Cerebellar cortex (tissue), 1 donor: Measurements from ENCODE around the gene TBC1D16.
A peak's percentile ranks its signal among the peaks of the same experiment; 100 is the strongest.
"Not testable (repeated sequence)": the region's sequence is repeated elsewhere in the genome, so short reads cannot be mapped to it uniquely, and the experiment has no call there.

ENCODE experiments used
- DNase-seq: peaks from one replicate; pipeline ENCODE4 v3.0.0-alpha.2; 2015; ENCODE audit warnings: low spot score

TBC1D16 gene

DNA sequence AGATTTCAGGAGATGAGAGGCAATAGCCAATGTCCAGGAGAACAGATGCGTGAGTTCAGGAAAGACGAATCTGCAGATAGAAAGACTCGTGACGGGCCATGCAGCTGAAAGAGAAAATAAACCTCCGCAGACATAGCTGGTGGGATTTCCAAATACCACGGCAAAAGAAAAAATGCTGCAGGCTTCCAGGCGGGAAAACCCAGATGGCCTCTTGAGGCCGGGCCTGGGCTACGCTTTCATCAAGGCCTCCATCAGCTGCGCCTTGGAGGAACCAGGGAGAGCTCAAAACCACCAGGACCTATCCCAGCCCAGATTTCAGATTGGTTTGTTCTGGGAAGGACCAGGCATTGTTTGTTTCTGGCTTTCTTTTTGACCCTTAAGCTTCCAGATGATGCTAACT, 17.4 kb upstream of the TBC1D16 start:
- no peak for DNase-seq

DNA sequence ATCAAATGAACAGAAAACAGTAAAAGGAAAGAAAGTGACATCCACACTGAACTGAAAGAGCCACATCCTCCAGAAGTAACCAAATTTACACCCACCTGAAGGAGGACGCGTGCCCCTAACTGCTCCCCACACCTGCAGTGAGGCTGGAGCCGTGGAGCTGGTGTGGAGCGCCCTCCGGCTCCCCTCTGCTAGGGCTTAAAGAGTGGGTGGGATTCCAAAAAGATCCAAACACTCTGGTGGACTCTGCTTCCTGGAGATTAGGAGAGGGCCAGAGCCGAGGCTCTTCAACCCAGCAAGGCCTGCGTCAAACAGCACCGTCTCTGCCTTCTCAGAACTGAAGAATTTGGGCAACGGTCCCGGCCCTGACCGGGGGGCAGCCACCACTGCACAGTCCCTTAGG, 16.0 kb upstream of the TBC1D16 start:
- DNase-seq, result no peak

DNA sequence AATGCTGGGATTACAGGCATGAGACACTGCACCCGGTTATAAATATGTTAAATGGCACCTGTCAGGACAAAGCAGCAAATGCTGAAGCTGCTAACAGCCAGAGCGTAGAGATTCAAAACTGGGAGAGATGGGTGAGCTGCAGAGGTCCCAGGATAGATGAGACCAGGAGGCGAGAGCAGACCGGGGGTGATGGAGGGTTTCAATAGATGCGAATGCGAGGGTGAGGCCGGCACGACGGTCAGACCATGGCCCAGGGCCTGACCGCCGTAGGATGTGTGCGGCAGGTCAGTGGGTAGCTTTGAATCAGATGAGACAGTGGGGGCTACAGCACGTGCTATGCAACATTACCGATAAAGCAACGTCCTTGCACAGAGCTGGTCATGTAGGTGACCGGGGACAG, 15.0 kb upstream of the TBC1D16 start:
- no peak for DNase-seq

DNA sequence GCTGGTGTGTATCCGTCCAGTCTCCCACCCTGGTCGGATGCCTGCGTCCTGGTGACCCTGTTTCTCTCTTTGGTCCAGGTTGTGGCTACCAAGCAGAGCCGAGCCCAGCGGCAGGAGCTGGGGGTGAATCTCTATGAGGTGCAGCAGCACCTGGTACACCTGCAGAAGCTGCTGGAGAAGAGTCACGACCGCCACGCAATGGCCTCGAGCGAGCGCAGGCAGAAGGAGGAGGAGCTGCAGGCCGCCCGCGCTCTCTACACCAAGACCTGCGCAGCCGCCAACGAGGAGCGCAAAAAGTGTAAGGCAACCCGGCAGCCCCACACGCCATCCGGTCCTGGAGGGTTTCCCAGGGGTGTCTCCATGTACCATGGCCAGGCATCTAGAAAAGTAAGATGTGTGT, 14.3 kb upstream of the TBC1D16 start:
- no peak for DNase-seq

DNA sequence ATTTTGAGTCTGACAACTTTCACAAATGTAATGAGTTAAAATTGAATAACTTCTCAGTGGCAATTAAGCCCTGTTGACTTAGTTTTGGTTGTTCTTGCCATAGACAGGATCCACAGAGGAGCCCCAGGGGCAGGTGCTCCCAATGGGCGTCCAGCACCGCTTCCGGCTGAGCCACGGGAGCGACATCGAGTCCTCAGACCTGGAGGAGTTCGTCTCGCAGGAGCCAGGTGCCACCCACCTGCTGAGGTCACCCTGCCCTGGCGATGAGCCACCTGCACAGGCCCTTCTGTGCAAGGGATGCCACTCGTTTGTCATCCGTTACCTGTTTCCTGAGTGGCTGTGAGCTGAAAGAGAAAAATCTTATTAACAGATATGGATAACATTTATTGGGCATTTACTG, 11.5 kb upstream of the TBC1D16 start:
- DNase-seq, result no peak

DNA sequence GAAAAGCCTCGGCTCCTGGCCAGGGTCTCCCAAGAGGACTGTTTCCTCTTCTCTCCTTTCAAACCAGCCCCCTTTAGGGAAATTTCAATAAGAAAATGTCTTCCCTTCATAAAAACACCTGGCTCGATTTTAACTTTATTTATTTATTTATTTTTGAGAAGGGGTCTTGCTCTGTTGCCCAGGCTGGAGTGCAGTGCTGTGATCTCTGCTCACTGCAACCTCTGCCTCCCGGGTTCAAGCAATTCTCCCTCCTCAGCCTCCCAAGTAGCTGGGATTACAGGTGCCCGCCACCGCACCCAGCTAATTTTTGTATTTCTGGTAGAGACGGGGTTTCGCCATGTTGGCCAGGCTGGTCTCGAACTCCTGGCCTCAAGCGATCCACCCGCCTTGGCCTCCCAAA, 11.0 kb upstream of the TBC1D16 start:
- DNase-seq, result not testable (repeated sequence)

DNA sequence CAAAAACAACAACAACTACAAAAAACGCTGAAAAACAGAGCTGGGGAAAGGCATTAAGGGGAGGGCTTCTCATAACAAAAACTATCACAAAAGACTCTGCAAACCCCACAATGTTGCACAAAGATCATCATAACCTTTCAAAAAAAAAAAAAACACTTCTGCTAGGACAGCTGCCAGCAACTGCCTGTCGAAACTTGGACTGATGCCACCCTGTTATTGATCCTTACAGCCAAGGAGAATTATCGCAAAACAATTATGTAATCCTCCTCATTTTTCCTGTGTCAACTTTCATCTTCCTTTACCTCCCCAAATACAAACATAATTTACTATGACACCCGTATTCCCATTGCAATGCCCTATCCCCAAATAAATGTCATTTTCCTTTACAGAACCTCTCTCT, 10.0 kb upstream of the TBC1D16 start:
- DNase-seq, result no peak

DNA sequence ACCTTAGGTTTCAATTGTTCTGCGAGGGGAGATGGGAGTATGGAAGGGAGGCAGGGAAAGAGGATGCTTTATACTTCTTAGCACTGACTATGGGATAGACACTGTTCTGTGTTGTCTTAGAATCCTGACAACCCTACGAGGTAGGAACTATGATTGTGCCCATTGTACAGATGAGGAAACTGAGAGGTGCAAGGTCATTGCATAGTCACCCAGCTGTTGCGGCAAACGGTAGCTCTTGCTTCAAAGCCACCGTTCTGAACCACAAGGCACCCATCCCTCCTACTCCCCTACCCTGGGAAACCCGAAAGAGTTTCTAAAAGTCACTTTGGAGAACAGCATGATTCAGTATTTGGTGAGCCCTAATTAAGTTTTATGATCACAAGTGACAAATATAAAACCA, 8.3 kb upstream of the TBC1D16 start:
- DNase-seq, result no peak

DNA sequence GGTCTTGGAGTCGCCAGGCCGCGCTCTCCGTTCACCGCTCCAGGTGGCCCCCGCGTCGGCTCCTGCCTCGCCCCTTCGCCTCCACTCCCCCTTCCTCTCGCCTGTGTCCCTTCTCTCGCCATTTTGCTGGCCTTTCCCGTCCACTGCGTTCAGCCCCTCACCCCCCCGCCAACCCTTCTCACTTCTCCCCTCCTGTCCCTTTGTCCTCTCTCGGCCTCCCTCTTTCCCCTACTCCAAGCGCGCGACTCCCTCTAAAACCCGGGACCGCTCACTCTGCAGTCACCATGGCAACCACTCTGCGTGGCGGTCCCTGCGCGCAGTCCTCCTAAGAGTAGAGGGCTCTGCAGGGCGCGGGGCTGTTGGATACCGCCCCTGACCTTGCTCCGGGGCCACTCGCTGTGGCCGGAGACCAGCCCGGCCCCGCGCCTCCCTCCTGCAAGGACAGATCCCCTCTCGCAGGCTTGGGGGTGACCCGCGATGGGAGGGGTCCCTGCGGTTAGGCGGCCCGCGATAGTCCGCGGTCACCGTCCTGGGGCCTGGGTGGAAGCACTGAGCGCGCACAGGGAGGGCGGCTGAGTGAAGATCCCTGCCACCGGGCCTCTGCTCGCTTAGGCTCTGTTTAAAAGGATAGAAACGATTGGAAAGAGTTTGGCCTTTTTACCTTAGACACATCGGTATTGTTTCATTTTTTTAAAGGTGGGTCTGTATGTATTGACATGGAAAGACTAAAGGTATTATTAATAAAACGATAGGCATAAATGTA, 1.2 kb upstream of the TBC1D16 start:
- DNase-seq, result peak; percentile 53

DNA sequence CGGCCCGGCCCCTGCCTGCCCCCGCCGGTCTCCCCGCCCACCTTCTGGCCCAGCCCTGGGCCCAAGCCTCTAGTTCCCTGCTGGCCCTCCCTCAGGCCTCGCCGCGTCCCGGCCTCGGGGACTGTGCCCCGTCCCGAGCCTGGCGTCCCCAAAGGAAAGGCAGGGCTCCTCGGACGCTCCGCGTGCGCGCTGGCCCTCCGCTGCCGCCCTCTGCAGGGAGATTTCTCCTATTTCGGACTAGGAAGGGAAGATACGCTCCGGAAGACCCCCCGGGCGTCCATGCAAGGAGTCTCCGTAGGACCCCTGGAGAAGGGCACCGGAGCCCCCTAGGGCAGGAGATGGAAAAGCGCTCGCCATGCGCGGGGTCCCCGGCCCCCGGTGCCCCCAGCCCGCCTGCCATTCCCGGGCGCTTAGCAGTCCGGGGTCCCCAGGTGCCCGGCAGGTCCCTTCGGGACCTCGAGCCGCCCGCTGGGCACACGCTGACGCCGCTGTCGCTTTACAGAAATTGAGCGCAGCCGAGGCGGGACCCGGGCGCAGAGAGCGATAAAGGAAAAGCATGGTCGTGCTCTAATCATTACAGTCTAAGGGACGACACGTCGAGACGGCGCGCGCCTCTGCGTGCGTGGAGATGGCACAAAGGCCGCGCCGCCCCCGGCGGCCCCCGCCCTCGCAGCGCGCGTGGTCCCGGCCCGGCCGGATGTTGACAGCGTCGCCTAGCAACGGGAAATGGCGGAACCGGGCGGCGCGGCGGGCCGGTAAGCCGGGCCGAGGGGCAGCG, 454 bp upstream of the TBC1D16 start, which contains the start of gene CCDC40:
TSS of gene CCDC40 (plus strand) at position 706 of the 778 bp plus-strand sequence. CDS start at position 727, 21 bp downstream.
- peak; percentile 73 for DNase-seq

DNA sequence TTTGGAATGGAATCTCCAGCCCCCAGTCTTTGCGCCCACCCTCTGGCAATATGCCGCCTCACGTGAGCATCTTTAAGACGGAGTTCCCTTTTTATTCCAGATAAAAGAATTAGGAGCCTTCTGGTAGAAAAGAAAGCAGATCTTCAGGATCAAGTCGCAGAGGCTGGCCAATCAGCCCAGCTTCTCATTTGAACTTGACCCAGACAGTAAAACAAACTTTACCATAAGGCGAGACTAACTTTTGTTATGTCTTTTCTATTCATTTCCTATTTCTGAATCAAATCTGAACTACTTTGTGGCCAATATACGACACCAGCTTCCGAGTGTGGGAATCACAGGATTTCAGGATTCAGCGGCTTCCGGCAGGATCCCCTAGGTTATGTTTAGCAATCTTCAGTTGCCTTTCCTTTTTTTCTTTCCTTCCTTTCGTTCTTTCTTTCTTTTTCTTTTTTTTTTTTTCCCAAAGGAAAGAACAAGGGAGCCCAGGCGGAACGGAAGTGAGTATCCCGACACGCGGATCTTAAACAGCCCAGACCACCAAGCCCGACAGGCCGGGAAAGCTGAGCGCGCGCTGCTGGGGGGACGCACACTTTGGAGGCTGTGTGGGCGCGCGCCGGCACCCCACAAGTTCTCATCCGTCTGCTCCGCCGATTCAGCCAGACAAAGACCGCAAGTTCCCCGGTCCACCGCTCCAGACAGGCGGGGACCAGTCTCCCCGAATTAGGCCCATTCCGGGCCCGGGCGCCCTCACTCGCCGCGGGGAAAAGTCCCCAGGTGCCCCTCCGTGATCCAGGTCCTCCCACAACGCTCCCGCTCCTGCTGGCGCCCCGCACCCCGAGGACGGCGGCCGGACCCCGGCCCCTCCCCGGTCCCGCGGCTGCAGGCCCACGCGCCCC, 633 bp downstream of the TBC1D16 start:
- peak; percentile 41 for DNase-seq

DNA sequence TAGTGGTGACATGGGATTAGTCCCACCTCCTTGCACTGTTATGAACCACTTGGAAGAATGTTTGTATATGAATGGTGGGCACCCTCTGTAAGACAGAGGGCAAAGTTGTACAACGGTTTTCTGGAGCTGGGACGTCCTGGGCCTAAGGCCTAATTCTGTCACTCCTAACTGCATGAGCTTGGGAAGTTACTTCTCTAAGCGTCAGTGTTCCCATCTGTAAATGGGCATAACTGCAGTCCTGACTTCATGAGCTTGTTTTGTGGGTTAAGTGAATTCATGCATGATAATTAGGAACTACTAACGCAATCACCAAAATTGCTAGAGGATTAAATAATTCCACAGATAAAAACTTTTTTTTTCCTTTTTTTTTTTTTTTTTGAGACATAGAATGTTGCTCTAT, 1.8 kb downstream of the TBC1D16 start:
- no peak for DNase-seq

DNA sequence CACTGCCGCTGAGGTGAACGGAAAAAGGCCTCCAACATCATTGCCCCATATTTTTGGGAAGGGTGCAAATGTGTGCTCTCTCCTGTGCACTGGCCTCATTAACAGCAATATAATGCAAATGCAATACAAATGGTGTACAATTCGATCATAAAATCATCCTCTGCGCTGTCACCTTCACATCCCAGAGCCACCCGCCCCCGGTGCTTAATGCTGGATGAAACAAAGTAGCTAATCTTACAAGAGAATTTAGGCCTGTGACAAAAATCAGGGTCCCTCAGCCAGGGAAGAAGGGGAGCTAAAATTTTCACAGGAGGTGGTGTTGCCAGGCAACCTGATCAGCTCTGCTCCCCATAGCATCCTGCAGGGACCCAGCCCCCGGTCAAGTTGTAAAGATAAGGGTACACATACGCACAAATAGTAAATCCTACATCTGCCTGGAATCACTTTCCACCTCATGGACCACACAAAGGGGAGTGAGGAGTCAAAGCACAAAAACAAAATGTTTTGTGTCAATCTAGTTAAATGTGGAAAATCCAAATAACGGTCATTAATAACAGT, 3.0 kb downstream of the TBC1D16 start:
- no peak for DNase-seq

DNA sequence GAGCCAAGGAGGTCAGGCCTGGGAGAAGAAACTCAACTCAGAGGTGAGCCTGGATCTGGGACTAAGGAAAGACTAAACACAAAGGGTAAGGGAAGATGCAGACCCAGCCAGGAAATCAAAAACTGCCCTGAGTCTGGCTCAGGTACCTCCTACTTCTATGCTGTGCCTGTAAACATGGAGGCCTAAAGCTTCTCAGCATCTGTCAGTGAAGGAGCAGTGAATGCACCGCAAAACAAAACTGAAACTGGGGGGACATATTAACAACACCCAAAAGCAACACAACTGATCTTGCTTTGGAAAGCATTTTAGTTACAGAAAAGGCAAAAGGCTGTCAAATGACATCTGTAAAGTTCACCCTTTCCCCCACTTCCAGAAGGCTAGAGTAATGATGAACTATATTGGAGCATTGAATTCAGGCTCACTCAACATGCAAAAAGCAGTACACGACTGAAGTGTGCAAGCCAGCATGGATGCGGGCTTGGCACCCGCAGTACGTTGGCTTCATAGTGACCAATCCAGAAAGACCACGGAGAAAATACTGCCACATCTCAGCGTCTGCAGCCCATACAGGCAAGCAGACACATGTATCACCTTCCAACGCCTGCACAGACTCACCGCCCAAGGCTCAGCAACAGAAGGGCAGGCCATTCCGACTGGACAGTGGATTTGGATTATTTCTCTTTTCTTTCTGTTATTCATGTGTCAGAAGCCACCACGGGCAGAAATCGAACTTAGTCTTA, 3.8 kb downstream of the TBC1D16 start:
- DNase-seq, result peak; percentile 53

DNA sequence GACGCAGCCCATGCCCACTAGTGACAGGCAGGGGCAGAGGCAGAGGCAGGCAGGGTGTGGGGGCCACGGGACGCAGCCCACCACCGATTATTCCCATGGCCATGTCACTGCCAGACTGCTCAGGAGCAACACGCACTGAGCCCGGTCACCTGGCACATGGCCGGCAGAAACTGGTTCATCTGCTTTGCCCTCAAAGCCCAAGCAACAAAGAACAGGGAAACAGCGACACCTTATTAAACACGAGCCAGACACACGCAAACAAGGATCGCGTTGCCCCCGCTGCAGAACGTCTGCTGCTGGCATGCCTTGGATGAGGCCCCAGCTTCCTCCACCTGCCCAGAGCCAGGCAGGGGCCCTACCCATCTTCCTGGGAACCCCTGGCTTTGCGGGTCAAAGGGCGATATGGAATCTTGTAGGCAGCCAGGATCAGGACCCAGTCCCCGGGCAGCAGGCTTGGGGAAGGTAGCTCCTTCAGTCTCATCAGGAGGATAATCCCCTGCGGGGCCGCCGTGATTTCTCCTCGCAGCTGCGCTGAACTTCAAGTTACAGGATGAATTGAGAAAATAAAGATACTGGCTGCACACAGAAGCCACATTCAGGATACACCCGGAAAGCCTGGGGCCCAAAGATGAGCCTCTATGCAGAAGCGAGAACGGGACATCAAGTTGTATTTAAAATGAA, 4.8 kb downstream of the TBC1D16 start:
- peak; percentile 93 for DNase-seq

DNA sequence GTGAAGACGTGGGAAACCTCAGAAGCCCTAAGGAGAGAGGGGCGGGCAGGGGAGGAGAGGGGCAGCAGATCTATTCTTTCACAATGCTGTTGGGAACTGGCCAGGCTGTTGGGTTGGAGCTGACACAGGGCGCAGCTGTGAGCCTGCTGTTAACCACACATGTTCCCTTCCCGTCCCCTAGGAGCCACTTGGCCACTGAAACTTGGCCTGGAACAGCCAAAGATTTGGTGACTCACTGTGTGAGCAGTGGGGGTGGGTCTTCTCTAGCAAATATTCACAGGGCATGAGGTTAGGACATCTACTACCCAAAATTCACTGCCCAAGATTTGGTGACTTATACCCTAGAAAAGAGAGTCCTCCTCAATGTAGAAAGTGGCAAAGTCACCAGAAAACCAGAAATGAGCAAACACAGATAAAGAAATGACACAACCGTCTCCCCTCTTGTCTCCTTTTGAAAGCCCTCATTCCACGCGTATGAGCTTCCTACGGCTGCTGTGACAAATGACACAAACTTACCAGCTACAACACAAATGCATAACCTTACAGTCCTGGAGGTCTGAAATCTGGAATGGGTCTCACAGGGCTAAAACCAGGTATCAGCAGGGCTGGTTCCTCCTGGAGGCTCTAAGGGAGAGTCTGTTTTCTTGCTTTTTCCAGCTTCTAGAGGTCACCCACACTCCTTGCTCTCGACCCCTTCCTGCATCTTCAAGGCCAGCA, 6.3 kb downstream of the TBC1D16 start:
- no peak for DNase-seq

DNA sequence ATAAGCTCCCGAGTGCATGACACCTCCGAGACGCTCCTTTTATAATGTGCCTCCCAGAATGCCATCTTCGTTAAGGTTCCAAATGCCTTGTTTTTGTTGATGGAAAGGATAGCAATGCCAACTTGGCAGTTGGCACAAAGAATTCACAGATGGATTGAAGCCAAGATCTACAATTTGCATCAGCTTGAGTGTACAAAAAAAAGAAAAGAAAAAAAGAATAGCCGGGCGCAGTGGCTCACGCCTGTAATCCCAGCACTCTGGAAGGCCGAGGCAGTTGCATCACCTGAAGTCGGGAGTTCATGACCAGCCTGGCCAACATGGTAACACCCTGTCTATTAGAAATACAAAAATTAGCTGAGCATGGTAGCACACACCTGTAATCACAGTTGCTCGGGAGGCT, 7.6 kb downstream of the TBC1D16 start:
- DNase-seq, result peak; percentile 83

DNA sequence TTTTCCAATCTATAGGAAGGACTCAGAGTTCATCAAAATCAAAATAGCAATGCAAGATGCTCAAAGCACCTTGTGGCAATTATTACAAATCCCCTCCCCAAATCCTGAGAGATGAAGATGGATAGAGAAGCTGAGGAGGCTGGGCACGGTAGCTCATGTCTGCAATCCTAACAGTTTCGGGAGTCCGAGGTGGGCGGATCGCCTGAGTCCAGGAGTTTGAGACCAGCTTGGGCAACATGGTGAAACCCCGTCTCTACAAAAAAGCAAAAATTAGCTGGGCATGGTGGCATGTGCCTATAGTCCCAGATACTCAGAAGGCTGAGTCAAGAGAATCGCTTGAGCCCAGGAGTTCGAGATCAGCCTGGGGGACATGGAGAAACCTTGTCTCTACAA, 8.6 kb downstream of the TBC1D16 start:
- no peak for DNase-seq

DNA sequence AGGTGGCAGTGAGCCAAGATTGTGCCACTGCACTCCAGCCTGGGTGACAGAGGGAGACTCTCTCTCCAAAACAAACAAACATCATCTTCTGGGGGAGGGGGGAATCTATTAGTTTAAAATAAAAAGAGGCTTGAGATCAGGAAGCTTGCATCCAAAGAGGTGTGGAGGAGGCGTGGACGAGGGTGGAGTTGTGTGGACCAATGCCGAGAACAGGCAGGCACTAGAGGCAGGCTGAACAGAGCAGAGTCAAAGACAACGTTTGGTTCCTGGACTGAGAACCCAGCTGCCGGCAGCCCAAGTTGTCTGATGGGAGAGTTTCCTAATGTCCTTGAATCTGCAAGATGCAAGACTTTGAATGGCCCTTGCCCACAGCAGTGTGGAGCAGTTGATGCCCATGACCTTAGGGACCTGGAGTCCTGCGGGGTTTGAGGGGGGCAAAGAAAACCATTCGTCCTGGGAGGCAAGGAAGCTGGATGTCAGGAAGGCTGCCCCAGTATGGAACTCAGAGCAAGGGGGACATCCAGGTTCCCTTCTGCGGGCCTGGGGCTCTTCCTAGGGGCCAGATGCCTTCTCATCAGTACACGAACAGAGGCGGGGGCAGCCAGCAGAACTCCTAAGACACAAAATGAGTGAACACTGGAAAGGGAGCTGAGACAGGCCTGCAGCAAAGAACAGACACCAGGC, 9.2 kb downstream of the TBC1D16 start:
- DNase-seq, result peak; percentile 70

DNA sequence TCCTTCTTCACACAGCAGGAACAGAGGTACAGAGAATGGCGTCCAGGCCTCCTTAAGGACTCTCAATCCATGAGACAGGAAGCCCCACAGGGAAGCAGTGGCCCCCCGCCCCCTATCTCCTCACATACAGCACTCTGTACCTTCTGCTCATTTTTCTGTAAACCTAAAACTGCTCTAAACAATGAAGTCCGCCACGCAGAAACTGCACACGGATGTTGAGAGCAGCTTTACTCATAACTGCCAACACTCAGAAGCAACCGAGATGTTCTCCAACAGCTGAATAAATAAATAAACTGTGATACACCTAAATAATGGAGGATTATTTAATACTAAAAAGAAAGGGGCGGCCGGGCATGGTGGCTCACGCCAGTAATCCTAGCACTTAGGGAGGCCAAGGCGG, 9.9 kb downstream of the TBC1D16 start:
- no peak for DNase-seq
